ENCODE data around the gene RCSD1.

RCSD1 gene

DNA sequence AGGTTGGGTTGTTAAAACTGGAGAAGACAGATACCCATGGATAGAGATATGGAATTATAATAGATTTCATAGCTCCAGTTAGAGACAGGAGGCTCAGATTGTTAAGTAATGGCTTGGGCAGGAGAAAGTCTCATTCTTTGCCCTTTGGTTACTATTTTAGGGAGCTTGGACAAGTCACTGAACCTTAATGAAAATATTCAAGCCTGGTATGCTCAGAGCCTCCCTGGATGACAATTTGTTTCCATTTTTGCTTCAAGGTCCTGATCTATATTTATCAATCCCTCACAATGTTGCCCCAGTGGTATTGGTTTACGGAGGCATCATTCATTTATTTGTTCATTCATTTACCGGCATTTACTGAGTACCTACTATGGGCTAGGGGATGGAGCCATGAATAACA lies 37.5 kb downstream of the RCSD1 start:
- no peaks in the 10 kb centered on the region for H3K4me1 ChIP-seq
- H3K4me2 ChIP-seq (ENCODE audit: low read length), result no peak overlapping the region
- TF ChIP-seq, protein P1, sequence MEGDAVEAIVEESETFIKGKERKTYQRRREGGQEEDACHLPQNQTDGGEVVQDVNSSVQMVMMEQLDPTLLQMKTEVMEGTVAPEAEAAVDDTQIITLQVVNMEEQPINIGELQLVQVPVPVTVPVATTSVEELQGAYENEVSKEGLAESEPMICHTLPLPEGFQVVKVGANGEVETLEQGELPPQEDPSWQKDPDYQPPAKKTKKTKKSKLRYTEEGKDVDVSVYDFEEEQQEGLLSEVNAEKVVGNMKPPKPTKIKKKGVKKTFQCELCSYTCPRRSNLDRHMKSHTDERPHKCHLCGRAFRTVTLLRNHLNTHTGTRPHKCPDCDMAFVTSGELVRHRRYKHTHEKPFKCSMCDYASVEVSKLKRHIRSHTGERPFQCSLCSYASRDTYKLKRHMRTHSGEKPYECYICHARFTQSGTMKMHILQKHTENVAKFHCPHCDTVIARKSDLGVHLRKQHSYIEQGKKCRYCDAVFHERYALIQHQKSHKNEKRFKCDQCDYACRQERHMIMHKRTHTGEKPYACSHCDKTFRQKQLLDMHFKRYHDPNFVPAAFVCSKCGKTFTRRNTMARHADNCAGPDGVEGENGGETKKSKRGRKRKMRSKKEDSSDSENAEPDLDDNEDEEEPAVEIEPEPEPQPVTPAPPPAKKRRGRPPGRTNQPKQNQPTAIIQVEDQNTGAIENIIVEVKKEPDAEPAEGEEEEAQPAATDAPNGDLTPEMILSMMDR (IDR thresholded peaks at IDR 0.05), result no peak
- no peak overlapping the region for H3K27ac ChIP-seq
- no peak overlapping the region for H2AFZ ChIP-seq
- H3K27me3 ChIP-seq (ENCODE audit: control insufficient read depth, insufficient read depth, low read length), result no peaks in the 10 kb centered on the region
- no peaks in the 10 kb centered on the region for H3K36me3 ChIP-seq (ENCODE audit: control insufficient read depth, insufficient read depth, low read length)
- no peak overlapping the region for H3K9ac ChIP-seq
- no peaks in the 10 kb centered on the region for H3K9me3 ChIP-seq (ENCODE audit: control insufficient read depth, low read length)
- no peaks in the 10 kb centered on the region for H3K79me2 ChIP-seq
- no peak overlapping the region for H3K4me3 ChIP-seq (ENCODE audit: low read depth, low read length)

DNA sequence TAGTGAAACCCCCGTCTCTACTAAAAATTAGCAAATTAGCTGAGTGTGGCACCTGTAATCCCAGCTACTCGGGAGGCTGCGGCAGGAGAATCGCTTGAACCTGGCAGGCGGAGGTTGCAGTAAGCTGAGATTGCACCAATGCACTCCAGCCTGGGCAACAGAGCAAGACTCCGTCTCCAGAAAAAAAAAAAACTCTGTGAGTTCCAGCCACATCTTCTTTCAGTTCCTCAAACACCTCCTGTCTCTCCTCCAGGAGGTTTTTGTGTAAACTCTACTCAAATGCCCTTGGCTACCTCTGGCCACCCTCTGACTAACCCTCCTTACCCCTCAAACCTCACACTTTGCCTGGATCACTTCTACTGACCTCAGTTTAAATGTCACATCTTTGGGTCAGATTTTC lies 38.1 kb downstream of the RCSD1 start:
- TF ChIP-seq, protein P1 (IDR thresholded peaks at IDR 0.05), result no peak
- Histone ChIP-seq H3K27ac (no peak overlapping the region), H3K4me3 (ENCODE audit: low read depth, low read length) (no peak overlapping the region), H3K27me3 (ENCODE audit: control insufficient read depth, insufficient read depth, low read length) (no peaks in the 10 kb centered on the region), H2AFZ (no peak overlapping the region), H3K4me1 (no peaks in the 10 kb centered on the region), H3K79me2 (no peaks in the 10 kb centered on the region), H3K9ac (no peak overlapping the region), H3K4me2 (ENCODE audit: low read length) (no peak overlapping the region), H3K9me3 (ENCODE audit: control insufficient read depth, low read length) (no peaks in the 10 kb centered on the region), H3K36me3 (ENCODE audit: control insufficient read depth, insufficient read depth, low read length) (no peaks in the 10 kb centered on the region)

DNA sequence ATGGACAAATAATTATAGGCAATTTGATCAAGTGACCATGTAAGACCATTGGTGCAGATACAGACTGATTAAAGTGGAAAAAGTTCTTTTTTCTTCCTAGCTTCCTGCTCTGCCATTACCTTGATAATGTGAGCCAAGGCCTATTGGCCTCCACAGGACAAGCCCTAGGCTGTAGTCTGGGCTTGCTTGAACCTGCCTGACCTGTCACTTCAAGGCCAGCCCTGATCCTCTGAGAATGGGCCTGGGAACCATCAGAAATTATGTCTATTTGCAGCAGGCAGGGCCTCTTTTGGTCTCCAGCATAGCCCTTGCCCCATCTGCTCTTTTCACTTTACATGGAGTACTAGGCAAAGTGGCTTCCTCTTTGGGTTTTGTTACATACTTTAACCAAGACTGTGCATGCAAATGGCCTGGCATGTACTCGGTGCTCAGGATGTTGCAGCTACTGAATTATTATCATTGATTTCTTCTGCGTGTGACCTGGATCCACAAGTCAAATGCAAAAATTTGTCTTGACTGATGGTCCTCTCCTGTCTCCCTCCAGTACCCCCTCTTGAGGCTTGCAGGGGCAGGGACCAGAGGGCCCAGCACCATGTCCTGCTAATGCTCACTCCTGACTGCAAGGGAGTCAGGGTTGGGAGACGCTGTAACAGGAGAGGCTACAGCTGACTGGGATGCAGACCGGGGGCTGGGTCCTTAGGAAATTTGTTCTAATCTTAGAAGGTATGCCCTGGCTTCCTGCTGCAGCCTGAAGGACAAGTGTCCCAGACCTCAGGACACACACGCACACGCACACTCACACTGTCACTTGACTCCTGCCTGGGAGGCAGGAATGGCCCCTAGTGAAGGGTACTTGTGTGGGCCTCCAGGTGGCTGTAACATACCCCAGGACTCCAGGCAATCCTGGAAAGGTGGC lies 39.4 kb downstream of the RCSD1 start:
- TF ChIP-seq, protein P1 (IDR thresholded peaks at IDR 0.05), result no peak
- no peak overlapping the region for H2AFZ ChIP-seq
- H3K27ac ChIP-seq, result no peak overlapping the region
- no peaks in the 10 kb centered on the region for H3K36me3 ChIP-seq (ENCODE audit: control insufficient read depth, insufficient read depth, low read length)
- no peak overlapping the region for H3K4me3 ChIP-seq (ENCODE audit: low read depth, low read length)
- no peaks in the 10 kb centered on the region for H3K27me3 ChIP-seq (ENCODE audit: control insufficient read depth, insufficient read depth, low read length)
- no peaks in the 10 kb centered on the region for H3K9me3 ChIP-seq (ENCODE audit: control insufficient read depth, low read length)
- no peak overlapping the region for H3K4me2 ChIP-seq (ENCODE audit: low read length)
- H3K4me1 ChIP-seq, result no peaks in the 10 kb centered on the region
- no peaks in the 10 kb centered on the region for H3K79me2 ChIP-seq
- H3K9ac ChIP-seq, result no peak overlapping the region

DNA sequence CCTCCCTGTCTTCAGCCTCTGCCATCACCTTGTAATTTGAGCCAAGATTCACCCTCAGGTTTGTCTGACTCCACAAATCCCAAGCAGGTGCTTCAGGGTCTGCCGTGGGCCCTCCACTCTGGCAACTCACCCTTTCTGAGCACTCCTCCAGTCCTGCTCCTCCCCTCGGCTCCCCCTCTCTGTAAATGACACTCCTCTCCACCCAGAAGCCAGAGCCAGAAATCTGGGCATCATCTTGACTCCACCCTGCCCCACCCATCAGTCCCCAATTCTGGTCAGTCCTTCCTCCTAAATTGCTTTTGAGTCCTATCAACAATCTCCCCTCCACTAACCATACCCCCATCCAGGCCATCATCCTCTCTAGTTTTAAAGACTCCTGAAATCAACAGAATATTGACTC lies 40.5 kb downstream of the RCSD1 start:
- Histone ChIP-seq H3K4me2 (ENCODE audit: low read length) (no peak overlapping the region), H3K4me3 (ENCODE audit: low read depth, low read length) (no peak overlapping the region), H3K79me2 (no peaks in the 10 kb centered on the region), H2AFZ (no peak overlapping the region), H3K27ac (no peak overlapping the region), H3K27me3 (ENCODE audit: control insufficient read depth, insufficient read depth, low read length) (no peaks in the 10 kb centered on the region), H3K9ac (no peak overlapping the region), H3K9me3 (ENCODE audit: control insufficient read depth, low read length) (no peaks in the 10 kb centered on the region), H3K36me3 (ENCODE audit: control insufficient read depth, insufficient read depth, low read length) (no peaks in the 10 kb centered on the region), H3K4me1 (no peaks in the 10 kb centered on the region)
- TF ChIP-seq, protein P1 (IDR thresholded peaks at IDR 0.05), result no peak
